Stimulated activated naive B cell treated with anti-CD40 and anti-IgM and Interleukin-4, amounts not matched to agents 10 μg/mL and 1 μg/mL and 100 μg/mL, for 72 hours (primary cell): ENCODE results near the gene TTC39A.

Experiments
- ATAC-seq, 2 donors: fragments of 150-1000 bp; cut with Tn5 transposase; replicated peaks; 2 replicates each; pipeline ENCODE4 v1.10.0; 2021; ENCODE audit warnings: moderate library complexity in 1 of 2
- DNase-seq: peaks from one replicate; pipeline ENCODE4 v3.0.0; 2021
- H3K27ac Mint-ChIP-seq: one replicate; pipeline ENCODE4 v1.8.0; 2022; ENCODE audit warnings: mild to moderate bottlenecking, mixed read lengths
- H3K27me3 Mint-ChIP-seq, 2 donors: one replicate each; pipeline ENCODE4 v1.8.0; 2022; ENCODE audit warnings: mixed read lengths in 2 of 2
- H3K36me3 Mint-ChIP-seq, 2 donors: one replicate each; pipeline ENCODE4 v1.8.0; 2022; ENCODE audit warnings: mixed read lengths in 2 of 2, mild to moderate bottlenecking in 1 of 2
- H3K4me1 Mint-ChIP-seq, 2 donors: one replicate each; pipeline ENCODE4 v1.8.0; 2022; ENCODE audit warnings: mixed read lengths in 2 of 2, mild to moderate bottlenecking in 1 of 2
- H3K4me3 Mint-ChIP-seq, 2 donors: one replicate each; pipeline ENCODE4 v1.8.0; 2022; ENCODE audit warnings: mild to moderate bottlenecking in 2 of 2, mixed read lengths in 2 of 2, moderate library complexity in 1 of 2
- H3K9me3 Mint-ChIP-seq, 2 donors: one replicate each; pipeline ENCODE4 v1.8.0; 2022; ENCODE audit warnings: mixed read lengths in 2 of 2, mild to moderate bottlenecking in 1 of 2

The TTC39A gene

DNA sequence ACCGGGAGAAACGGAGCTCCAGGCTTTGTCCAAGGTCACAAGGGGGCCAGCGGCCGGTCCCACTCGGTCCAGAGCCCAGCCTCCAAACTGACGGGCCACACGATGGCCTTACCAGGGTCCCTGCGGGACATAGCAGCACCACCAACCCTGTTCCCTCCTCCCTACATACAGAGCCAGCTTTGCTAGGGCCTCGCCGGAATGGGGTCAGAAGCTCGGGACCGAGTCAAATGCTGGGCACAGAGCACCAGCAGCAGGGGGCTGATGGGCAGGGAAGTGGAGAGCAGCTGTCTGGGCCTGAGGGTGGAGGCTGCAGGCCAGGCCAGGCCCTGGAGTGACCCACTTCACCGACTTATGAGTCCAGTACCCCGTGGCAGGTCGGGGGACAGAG, 14.9 kb upstream of the TTC39A start:
- DNase-seq (no peak), ATAC-seq (no peak)
- H3K4me1 Mint-ChIP-seq = peaks cover 0 to 12% of the 10 kb centered on the region in 2 donors
- peaks cover 27 to 42% of the 10 kb centered on the region in 2 donors for H3K27me3 Mint-ChIP-seq
- H3K9me3 Mint-ChIP-seq = no peaks in the 10 kb centered on the region
- peaks cover 0 to 3% of the 10 kb centered on the region in 2 donors for H3K36me3 Mint-ChIP-seq
- H3K4me3 Mint-ChIP-seq = peak overlapping the region in 1 of 2 donors; percentile 35
- no peak overlapping the region for H3K27ac Mint-ChIP-seq

DNA sequence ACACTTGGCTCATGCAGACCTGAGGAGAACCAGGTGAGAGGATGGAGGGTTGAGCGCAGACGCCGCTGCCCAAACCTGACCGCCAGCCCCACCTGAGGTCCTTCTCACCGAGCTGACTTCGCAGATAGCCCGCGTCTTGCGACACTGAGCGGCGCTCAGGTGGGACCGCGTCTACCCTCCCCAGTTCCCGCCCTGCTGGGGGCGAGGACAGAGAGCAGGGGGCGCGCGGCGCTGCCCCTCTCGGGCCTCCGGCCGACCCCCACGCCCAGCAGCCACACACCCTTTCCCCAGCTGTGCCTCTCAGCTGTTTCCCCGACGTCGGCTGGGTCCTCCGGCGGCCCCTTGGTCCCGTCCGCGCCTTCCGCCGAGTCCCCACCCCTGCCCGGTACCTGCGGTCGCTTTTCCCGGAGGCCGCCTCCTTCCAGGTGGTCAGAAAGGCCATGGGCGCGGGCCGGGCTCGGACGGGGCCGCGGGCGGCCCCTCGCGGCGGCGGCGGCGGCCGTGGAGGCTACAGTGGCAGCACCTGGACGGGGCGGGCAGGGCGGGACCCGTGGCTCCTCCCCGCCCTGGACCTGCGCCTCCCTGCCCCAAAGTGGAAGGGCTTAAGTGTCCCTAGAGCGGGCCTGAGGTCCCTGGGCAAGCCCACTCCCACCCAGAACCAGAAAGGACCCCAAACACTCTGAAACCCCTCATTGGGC, 14.4 kb upstream of the TTC39A start:
- H3K4me1 Mint-ChIP-seq = peaks cover 0 to 12% of the 10 kb centered on the region in 2 donors
- H3K9me3 Mint-ChIP-seq = no peaks in the 10 kb centered on the region
- peak; percentile 29 to 34 for ATAC-seq
- no peak overlapping the region for H3K27ac Mint-ChIP-seq
- DNase-seq = no peak
- H3K36me3 Mint-ChIP-seq = peaks cover 0 to 3% of the 10 kb centered on the region in 2 donors
- H3K4me3 Mint-ChIP-seq = peak overlapping the region in 1 of 2 donors; percentile 35
- H3K27me3 Mint-ChIP-seq = peaks cover 27 to 42% of the 10 kb centered on the region in 2 donors

DNA sequence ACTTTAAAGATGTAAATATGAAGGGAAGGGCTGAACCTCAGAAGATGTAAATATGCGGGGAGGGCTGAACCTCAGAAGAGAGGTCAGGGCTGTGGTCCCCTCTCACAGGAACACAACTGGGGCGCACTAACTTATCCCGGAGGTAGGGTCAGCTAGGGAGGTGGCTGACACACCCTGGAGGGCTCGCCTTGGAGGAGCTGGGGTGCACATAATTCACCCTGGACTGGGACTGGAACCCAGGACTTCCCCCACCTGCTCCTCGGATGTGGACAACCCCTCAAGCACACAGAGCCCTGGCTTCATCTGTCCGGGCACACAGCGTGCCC, 13.9 kb upstream of the TTC39A start:
- peak in 1 of 2 donors; percentile 2 for ATAC-seq
- no peaks in the 10 kb centered on the region for H3K9me3 Mint-ChIP-seq
- H3K27me3 Mint-ChIP-seq = peaks cover 27 to 42% of the 10 kb centered on the region in 2 donors
- H3K36me3 Mint-ChIP-seq = peaks cover 0 to 3% of the 10 kb centered on the region in 2 donors
- H3K4me3 Mint-ChIP-seq = peak overlapping the region in 1 of 2 donors; percentile 41
- H3K27ac Mint-ChIP-seq = peak overlapping the region; percentile 65
- H3K4me1 Mint-ChIP-seq = peaks cover 0 to 12% of the 10 kb centered on the region in 2 donors
- no peak for DNase-seq

DNA sequence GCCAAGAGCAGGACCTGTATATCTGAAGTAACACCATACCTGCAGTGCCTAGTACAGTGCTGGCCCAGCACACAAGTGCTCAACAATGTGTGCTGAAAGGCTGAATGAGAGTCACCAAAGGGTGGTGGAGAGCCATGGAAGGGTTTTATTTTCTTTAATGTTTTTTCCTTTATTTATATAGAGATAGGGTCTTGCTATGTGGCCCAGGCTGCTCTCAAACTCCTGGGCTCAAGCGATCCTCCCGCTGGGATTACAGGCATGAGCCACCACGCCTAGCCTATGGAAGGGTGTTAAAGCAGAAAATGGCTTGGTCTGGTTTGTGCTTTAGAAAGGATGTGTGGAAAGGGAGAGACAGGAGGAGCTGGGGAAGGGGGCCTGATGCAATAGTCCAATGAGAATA, 13.3 kb upstream of the TTC39A start:
- Mint-ChIP-seq H3K27ac (no peak overlapping the region), H3K4me1 (peaks cover 0 to 12% of the 10 kb centered on the region in 2 donors), H3K27me3 (peaks cover 27 to 42% of the 10 kb centered on the region in 2 donors), H3K9me3 (no peaks in the 10 kb centered on the region), H3K36me3 (peaks cover 0 to 2% of the 10 kb centered on the region in 2 donors), H3K4me3 (no peak overlapping the region)
- ATAC-seq (no peak), DNase-seq (no peak)

DNA sequence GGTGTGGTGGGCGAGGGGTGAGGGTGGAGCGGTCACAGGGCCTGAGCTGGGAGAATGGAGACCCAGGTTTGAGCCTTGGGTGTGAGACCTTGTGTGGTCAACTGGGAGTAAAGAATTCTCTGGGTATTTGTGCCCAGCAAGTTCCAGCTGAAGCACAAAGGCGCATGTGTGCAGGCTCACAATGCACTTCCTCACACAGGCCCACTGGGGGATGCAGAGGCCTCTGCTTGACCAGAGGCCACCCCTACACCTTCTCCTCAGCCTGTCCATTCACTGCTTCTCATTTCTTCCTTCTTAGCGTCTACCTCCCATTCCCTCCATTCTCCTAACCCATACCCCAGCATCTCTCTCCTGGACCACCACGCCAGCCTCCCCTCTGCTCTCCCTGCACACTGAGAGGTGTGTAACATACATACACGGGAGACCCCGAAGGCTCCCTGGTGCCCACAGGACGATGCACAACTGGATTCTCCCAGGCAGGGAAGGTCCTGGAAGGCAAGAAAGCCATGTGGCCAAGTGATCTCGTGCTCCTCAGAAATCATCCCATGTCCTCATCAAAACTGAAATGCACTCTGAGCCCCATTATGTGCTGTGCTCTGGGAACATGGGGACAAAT, 12.3 kb upstream of the TTC39A start:
- H3K9me3 Mint-ChIP-seq = no peaks in the 10 kb centered on the region
- no peak for ATAC-seq
- peaks cover 31 to 47% of the 10 kb centered on the region in 2 donors for H3K27me3 Mint-ChIP-seq
- H3K4me1 Mint-ChIP-seq = peaks cover 0 to 12% of the 10 kb centered on the region in 2 donors
- H3K4me3 Mint-ChIP-seq = no peak overlapping the region
- H3K36me3 Mint-ChIP-seq = no peaks in the 10 kb centered on the region
- H3K27ac Mint-ChIP-seq = no peak overlapping the region
- DNase-seq = no peak

DNA sequence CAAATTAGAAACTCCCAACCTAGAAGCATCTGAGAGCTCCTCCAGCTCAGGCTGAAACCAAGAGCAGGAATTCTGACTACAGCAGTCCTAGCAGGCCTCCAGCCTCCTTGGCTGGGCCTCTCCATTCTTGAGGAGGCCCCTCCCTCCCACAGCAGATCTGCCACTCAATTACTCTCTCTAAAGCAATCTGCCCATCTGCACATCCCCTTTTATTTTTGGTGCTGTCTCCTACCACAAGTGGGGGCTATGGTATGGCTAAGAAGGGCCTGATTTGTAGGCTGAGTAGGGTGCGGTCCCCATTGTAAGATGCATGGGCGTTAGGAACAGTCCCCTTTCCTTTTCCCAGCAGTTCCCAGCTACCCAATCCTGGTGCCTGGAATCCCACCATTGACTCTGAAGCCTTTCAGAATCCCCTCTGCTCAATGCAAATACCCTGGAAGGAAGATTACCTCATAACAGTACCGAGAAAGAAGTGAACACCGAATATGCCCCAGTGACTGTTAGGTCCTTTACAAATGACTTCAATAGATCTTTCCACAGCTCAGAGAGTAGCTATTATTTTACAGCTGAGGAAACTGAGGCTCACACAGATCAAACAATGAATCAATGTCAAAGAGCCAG, 11.6 kb upstream of the TTC39A start:
- ATAC-seq (peak; percentile 40 to 44), DNase-seq (no peak)
- Mint-ChIP-seq H3K36me3 (no peaks in the 10 kb centered on the region), H3K27ac (no peak overlapping the region), H3K27me3 (peaks cover 31 to 47% of the 10 kb centered on the region in 2 donors), H3K9me3 (no peaks in the 10 kb centered on the region), H3K4me3 (no peak overlapping the region), H3K4me1 (peaks cover 0 to 12% of the 10 kb centered on the region in 2 donors)

DNA sequence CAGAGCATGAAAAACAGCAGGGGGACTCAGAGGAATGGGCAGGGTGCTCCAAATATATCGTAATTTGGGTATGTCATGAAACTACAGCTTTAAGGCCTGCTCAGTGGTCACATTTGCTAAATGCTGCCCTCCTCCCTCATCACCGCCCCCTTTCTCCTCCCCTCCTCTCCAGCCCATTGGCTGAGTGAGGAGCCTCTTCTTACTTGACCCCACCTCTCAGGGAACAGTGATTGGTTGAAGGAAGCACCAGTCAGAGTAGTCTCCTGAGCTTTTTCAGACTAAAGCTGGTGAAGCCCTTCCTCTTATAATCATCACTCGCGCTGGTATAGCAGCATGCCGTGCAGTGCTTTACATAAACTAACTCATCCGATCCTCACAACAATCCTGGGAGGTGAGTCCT, 10.0 kb upstream of the TTC39A start:
- Mint-ChIP-seq H3K27me3 (peaks cover 31 to 37% of the 10 kb centered on the region in 2 donors), H3K27ac (no peak overlapping the region), H3K4me1 (peaks cover 0 to 9% of the 10 kb centered on the region in 2 donors), H3K9me3 (no peaks in the 10 kb centered on the region), H3K4me3 (no peak overlapping the region), H3K36me3 (no peaks in the 10 kb centered on the region)
- no peak for ATAC-seq
- no peak for DNase-seq

DNA sequence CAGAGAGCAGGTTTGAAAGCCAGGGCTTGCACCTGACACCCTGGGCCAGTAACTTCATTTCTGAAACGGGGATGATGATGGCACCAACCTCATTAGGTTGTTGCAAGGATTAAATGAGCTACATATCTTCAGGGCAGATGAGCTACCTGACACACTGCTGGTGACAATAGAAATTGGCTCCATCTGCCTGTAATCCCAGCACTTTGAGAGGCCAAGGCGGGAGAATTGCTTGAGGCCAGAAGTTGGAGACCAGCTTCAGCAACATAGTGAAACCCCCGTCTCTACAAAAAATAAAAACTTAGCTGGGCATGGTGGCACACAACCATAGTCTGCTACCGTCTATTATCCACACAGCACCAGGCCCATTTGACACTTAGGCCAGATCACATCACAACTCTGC, 6.3 kb upstream of the TTC39A start:
- Mint-ChIP-seq H3K4me1 (peaks cover under 1% of the 10 kb centered on the region in 2 donors), H3K27me3 (peaks cover 8 to 13% of the 10 kb centered on the region in 2 donors), H3K9me3 (no peaks in the 10 kb centered on the region), H3K27ac (no peak overlapping the region), H3K4me3 (no peak overlapping the region), H3K36me3 (no peaks in the 10 kb centered on the region)
- DNase-seq (no peak), ATAC-seq (no peak)

DNA sequence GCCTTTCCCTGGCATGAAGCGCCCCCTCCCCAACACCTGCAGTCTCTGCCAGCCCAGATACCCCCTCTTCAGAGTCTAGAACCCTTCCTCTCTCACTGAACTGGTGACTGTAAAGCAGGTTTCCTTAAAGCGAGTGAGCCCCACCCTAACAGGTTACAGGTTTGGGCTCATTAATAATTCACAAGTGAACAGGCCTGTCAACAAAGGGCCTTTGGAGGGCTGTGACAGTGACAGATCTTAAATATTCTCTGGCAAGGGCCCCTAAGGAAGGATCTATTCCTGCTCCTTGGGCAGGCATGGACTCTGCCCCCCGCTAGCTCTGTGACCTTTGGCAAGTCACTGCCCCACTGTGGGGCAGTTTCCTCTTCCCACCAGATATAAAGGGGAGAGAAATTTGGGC, 5.6 kb upstream of the TTC39A start:
- Mint-ChIP-seq H3K9me3 (no peaks in the 10 kb centered on the region), H3K36me3 (peaks cover 1 to 3% of the 10 kb centered on the region in 2 donors), H3K4me1 (peaks cover 7% of the 10 kb centered on the region in 2 donors), H3K27ac (no peak overlapping the region), H3K27me3 (peaks cover 14 to 17% of the 10 kb centered on the region in 2 donors), H3K4me3 (no peak overlapping the region)
- DNase-seq = no peak
- no peak for ATAC-seq

DNA sequence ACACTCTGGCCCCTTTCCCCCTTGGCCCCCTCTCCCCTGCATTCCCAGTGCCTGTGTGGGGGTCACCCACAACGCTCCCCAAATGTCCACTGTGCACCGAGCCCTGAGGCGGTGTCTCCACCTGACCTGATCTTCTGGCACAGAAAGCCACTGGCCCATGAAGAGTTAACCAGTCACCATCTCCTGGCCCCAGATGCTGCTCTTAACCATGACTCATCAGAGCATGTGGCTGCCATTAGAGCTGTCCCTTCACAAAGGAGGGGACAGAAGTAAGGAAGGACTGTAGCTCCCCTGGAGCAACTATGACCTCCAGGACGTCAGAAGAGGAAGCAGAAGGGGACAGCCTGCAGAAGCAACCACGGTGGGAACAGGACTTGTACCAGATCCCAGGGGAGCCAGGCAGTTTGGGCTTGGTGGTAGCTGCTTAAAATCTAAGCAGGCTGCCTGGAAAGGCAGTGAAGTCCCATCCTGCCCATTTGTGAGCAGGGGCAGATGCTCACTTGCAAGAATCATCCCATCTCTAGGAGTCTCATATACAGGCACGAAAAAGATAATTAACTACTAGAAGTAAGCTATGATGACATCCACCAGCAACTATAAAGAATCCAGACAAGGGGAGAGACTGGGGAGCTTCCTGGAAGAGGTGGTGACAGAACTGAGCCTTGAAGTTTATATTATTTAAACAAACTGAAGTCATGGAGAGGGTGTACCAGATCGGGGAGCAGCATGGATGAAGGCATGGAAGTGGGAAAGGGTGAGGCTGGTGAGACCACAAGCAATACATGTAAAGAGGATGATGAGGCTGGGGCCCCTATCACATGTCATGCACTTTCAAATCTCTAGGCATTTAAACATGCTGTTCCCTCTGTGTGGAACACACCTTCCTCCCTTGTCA, 1.1 kb upstream of the TTC39A start:
- H3K27ac Mint-ChIP-seq = peak overlapping the region; percentile 94
- H3K27me3 Mint-ChIP-seq = peaks cover 25 to 46% of the 10 kb centered on the region in 2 donors
- DNase-seq (no peak), ATAC-seq (peak; percentile 77 to 80)
- H3K36me3 Mint-ChIP-seq = peaks cover 1 to 7% of the 10 kb centered on the region in 2 donors
- peaks cover 11 to 13% of the 10 kb centered on the region in 2 donors for H3K4me1 Mint-ChIP-seq
- no peaks in the 10 kb centered on the region for H3K9me3 Mint-ChIP-seq
- H3K4me3 Mint-ChIP-seq = peak overlapping the region; percentile 86 to 89

DNA sequence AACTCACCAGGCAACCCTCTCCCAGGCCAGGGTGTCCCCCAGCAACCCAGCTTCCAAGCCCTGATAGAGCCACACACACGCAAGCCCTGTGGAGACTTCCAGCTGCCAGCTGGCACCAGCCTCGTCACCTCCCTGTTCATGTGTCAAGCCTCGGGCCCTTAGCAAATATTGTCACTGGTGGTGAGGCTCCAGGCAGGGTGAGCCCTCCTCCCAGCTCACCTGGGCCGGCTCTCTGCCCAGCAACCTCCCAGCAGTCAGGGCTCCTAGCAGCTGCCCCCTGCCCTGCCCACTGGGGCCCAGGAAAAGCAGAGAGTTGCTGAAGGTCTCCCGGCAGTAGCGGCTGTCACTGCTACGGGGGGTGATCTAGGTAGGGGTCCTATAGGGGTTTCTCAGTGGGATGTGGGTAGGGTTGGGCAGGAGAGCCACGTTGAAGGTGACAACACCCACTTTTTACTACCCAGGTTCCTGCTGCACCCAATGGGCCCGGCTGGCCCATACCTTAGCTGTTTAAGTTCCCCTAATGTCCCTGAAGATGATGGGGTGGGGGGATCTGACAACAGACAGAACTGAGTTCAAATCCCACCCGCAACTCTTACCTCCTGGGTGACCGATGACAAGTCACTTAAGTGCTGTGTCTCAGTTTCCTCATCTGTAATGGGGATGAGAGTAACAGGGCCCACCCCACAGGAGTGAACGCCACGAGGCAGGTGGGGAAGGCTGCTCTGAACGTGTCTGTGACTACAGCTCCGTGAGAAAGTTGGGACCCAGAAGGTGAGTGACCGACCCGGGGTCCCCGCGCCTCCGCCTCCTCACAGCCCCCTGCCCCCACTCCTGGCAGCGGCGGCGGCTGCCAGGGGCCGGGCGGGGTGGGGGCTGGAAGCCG, 678 bp downstream of the TTC39A start:
- Mint-ChIP-seq H3K27ac (no peak overlapping the region), H3K4me1 (peaks cover 11 to 13% of the 10 kb centered on the region in 2 donors), H3K4me3 (peak overlapping the region; percentile 59 to 69), H3K36me3 (peaks cover 1 to 7% of the 10 kb centered on the region in 2 donors), H3K27me3 (peaks cover 33 to 54% of the 10 kb centered on the region in 2 donors), H3K9me3 (no peaks in the 10 kb centered on the region)
- no peak for ATAC-seq
- no peak for DNase-seq

DNA sequence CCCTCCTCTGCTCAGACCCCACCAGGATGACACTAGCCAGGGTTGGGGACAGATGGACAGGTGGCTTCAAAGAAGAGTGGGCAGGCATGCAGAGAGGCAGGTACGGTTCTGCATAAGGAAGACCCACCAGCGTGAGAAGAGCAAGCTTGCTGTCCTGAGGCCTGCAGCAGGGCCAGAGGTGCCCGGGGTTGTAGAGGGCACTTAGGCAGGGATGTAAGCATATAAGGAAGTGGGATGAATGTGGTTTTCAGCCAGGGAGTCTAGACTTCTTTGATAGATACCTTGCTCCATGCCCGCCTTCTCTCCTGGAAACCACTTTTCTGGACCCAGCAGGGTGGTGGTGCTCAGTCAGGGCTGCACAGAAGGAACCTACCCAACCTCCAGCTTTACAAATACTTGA, 1.4 kb downstream of the TTC39A start:
- H3K4me3 Mint-ChIP-seq = no peak overlapping the region
- H3K27ac Mint-ChIP-seq = no peak overlapping the region
- no peaks in the 10 kb centered on the region for H3K9me3 Mint-ChIP-seq
- peaks cover 33 to 54% of the 10 kb centered on the region in 2 donors for H3K27me3 Mint-ChIP-seq
- DNase-seq = no peak
- peaks cover 11 to 13% of the 10 kb centered on the region in 2 donors for H3K4me1 Mint-ChIP-seq
- ATAC-seq = no peak
- H3K36me3 Mint-ChIP-seq = peaks cover 1 to 7% of the 10 kb centered on the region in 2 donors

DNA sequence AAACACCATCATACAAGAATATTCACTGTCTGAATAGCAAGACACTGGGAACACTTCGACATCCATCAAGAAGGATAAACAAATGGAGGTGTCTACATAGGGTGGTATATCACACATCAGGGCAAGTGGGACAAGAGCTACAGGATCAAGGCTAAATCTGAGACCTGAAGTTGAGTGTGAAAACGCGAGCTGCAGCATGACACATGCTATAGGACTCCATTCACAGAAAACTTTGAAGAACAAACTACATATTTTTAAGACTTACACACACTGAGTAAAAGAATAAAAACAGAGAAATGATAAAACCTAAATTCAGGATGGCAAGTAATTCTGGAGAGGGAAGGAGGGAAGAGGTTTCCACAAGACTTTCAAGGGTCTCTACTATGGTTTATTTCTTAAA, 2.1 kb downstream of the TTC39A start:
- DNase-seq (no peak), ATAC-seq (no peak)
- H3K4me1 Mint-ChIP-seq = peaks cover 11 to 13% of the 10 kb centered on the region in 2 donors
- no peak overlapping the region for H3K4me3 Mint-ChIP-seq
- H3K27ac Mint-ChIP-seq = no peak overlapping the region
- H3K36me3 Mint-ChIP-seq = peaks cover 1 to 7% of the 10 kb centered on the region in 2 donors
- H3K27me3 Mint-ChIP-seq = peaks cover 33 to 54% of the 10 kb centered on the region in 2 donors
- no peaks in the 10 kb centered on the region for H3K9me3 Mint-ChIP-seq
